Cardiac fibroblast (primary cell): ENCODE measurements around the gene TFAP2D.

ENCODE experiments used
- DNase-seq, 2 donors: peaks; one replicate each; pipeline versions ENCODE4 v3.0.0 to v3.0.0-alpha.2; 2010; ENCODE audit warnings: low read depth in 2 of 2
- H3K4me3 ChIP-seq, 2 donors: replicated peaks in 1 of 2; 1 replicate in 1 of 2; 2 replicates in 1 of 2; pipeline ENCODE4 v1.5.1; 2011; ENCODE audit warnings: low read depth in 2 of 2, low read length in 2 of 2, mild to moderate bottlenecking in 2 of 2, moderate library complexity in 1 of 2
- TF ChIP-seq, protein P1 (sequence below): IDR thresholded peaks from one replicate; pipeline ENCODE4 v1.5.1; 2011; ENCODE audit warnings: low read depth, mild to moderate bottlenecking, low read length, inconsistent platforms

TFAP2D gene

DNA sequence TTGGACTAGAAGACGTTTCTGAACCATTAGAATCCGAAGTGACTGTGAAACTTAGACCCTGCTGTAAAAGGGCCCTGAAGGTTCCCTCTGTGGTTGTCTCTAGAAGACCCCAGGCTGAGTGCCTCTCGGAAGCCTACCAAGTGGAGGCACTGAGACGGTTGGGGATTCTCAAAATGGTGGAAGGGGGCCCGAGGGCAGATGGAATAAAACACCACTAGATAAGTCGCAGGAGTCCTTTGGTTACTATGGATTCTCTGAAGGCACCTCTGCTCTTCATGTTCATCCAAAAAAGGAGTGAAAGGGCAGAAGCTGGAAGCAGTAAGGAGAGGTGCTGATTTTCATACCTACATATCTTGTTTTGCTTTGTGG is 4.0 kb upstream of the TFAP2D start:
- TF ChIP-seq, protein P1, sequence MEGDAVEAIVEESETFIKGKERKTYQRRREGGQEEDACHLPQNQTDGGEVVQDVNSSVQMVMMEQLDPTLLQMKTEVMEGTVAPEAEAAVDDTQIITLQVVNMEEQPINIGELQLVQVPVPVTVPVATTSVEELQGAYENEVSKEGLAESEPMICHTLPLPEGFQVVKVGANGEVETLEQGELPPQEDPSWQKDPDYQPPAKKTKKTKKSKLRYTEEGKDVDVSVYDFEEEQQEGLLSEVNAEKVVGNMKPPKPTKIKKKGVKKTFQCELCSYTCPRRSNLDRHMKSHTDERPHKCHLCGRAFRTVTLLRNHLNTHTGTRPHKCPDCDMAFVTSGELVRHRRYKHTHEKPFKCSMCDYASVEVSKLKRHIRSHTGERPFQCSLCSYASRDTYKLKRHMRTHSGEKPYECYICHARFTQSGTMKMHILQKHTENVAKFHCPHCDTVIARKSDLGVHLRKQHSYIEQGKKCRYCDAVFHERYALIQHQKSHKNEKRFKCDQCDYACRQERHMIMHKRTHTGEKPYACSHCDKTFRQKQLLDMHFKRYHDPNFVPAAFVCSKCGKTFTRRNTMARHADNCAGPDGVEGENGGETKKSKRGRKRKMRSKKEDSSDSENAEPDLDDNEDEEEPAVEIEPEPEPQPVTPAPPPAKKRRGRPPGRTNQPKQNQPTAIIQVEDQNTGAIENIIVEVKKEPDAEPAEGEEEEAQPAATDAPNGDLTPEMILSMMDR: no peak
- DNase-seq: no peak
- no peak overlapping the region for H3K4me3 ChIP-seq

DNA sequence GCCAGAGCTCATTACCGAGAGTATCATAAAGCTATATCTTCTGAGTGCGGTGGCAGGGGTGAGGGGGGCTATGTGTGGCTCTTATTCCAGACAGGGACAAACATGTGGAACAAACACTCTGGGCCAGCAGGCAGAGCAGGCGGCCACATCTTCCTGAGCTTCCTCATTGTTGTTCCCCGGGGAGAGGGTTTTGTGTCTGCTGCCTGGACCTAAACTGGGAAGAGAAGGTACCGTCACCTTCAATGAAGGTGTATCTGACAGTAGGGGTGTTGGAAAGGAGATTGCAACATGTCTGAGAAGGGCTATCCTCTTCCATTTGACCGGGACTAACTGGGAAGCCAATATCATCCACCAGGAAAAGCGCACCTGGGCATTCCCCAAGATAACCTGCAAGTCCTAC is 1.6 kb upstream of the TFAP2D start:
- no peak for DNase-seq
- TF ChIP-seq, protein P1: no peak
- no peak overlapping the region for H3K4me3 ChIP-seq

DNA sequence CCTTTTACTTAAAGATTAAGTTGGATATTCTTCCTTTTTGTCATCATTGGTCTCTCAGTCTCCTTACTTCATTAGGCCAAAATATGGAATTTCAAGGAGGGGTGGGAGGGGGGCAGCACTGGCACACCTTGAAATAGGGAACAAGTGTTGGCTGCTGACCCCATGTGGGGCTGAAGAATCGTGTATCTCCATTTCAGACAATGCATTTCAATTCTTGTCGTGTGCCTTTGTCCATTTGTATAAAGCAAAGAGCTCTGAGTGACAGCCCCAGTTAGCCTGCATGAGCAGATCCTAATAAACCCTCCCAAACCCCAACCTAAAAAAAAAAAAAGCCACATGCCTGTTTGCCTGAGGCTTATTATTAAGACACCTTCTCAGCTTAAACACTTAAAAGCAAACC is 1.0 kb upstream of the TFAP2D start:
- TF ChIP-seq, protein P1: no peak
- no peak overlapping the region for H3K4me3 ChIP-seq
- no peak for DNase-seq

DNA sequence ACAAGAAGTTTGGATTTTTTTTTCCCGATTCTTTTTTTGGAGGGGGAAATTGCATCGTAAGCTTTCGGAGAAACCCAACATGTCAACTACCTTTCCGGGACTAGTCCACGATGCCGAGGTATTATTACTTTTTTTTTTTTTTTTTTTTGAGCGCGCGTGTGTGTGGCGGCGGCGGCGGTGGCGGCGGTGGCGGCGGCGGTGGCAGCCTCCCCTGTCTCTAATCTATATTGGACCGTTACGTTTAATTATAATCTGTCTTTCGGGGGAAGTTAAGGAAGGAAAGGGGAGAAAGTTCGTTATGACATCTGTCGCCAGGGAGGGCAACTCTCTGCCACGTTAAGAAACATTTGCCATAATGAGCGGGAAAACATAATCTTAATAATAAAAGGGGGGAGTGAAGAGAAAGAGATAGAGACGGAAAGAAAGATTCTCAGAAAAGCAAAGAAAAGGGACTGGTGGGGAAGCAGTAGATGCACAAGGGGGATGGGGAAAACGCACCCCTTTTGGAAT is 706 bp downstream of the TFAP2D start:
- TF ChIP-seq, protein P1: no peak
- H3K4me3 ChIP-seq: no peak overlapping the region
- DNase-seq: no peak

DNA sequence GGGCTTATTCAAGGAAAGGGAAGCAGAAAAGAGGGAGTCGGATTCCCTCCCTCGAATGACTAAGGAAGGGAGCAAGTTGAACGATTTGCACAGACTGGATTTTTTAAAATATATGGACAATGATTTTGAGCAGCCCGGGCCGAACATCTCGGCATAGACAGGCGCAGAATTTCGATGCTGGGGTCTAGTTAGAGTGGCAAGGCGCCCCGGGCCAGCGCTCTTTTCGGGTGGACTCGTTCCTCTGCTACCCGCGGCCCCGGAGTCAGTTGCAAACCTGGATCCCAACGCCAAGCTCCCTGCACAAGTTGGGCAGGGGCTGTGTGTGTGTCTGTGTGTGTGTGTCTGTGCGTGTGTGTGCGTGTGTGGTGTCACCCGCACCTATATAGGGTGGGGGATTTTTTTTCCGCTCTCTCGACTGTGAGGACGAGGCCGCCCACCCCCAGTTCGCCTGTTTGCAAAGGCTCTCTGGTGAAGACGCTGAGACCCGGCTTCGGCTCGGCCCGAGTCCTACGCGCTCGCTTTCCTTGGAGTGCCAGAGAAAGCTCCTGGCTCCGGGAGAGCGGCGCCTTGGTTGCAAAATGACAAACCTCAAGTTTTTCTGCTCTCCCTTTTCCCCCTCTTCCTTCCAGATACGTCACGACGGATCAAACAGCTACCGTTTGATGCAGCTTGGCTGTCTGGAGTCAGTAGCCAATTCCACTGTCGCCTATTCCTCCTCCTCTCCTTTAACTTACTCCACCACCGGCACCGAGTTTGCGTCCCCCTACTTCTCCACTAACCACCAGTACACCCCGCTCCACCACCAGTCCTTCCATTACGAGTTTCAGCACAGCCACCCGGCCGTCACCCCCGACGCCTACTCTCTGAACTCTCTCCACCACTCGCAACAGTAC is 1.4 kb downstream of the TFAP2D start:
- TF ChIP-seq, protein P1: no peak
- no peak for DNase-seq

DNA sequence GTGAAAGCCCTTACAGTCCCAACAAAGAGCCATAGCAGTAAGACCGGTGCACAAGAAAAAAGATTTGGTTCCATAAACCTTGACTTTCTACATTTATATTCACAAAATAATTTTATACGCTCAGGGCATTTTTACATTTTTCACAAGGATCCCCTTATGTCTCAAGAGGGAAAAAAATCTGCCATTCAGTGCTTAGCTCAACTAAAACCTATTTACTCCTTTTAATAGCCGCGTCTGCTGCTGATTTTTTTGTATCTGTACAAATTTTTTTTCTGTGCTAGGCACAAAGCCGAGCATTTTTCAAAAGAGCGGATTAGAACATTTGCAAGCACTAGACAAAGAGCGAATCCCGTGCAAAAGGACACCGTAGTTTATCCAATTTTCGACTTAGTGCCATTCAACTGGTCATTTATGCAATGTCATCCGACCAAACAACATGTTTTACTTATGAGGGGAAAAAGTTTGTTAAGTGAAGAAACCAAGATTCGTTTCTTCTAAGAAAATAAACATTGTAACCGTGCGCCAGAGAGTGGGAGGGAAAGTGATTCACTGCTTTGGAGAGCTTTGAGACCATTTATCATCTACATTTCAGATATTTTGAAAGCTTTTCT is 3.7 kb downstream of the TFAP2D start:
- DNase-seq: peak in 1 of 2 donors; percentile 25
- H3K4me3 ChIP-seq: no peak overlapping the region
- TF ChIP-seq, protein P1: no peak

More for the DNA sequence above, 1.4 kb downstream of the TFAP2D start:
- no peak overlapping the region for H3K4me3 ChIP-seq
